HG02943 (cell line): ENCODE data around the gene FHIP1B.

Experiments used
- ATAC-seq: cut with Tn5 transposase; IDR thresholded peaks from one replicate; pipeline ENCODE4 v1.9.1; 2021; ENCODE audit warnings: mild to moderate bottlenecking, low read depth, moderate library complexity; ENCODE audit not compliant: unreplicated experiment

Gene FHIP1B

DNA sequence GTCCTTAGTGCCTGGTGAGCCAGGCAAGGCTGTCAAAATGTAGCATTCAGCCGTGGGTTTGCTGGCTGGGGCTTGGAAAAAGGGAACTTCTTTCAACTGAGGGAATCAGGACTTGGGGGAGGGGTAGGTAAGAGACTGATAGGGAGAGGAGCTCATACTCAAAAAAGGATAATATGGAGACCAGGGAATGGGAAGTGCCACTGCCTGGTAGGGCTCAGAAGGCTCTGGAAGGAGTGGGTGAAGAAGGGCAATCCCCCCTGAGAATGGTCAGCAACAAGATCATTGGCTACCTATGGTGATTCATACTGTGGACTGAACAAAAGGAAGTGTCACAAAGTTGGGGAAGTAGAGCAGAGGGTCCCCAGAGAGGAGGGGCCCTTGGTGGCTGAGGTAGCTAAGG is 6.3 kb upstream of the FHIP1B start:
- ATAC-seq = no peak

DNA sequence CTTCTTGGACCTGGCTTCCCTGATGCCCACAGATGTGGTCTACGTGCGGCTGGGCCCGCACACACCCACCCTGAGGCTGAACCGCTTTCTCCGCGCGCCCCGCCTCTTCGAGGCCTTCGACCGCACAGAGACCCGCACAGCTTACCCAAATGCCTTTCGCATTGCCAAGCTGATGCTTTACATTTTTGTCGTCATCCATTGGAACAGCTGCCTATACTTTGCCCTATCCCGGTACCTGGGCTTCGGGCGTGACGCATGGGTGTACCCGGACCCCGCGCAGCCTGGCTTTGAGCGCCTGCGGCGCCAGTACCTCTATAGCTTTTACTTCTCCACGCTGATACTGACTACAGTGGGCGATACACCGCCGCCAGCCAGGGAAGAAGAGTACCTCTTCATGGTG is 5.7 kb upstream of the FHIP1B start:
- no peak for ATAC-seq

DNA sequence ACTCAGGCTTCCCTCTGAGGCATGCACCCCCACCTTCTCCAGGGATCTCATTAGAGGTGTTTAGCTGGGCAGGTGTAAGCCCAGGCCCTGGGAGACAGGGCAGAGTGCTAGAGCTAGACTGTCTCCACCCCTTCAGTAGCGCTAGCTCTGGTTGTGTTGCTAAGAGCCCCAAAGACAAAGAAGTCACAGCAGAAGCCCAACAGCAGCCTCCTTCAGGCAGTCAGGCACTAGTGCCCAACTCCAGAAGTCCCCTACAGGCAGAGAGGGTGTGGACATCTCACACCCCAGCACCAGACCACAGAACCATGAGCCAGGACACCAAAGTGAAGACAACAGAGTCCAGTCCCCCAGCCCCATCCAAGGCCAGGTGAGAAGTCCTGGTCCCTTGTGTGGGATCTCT is 4.5 kb upstream of the FHIP1B start, which contains the start of gene CNGA4:
CNGA4 (plus strand) TSS at position 188 of the 400 bp plus-strand sequence; CDS start at position 306, 118 bp downstream.
- no peak for ATAC-seq

DNA sequence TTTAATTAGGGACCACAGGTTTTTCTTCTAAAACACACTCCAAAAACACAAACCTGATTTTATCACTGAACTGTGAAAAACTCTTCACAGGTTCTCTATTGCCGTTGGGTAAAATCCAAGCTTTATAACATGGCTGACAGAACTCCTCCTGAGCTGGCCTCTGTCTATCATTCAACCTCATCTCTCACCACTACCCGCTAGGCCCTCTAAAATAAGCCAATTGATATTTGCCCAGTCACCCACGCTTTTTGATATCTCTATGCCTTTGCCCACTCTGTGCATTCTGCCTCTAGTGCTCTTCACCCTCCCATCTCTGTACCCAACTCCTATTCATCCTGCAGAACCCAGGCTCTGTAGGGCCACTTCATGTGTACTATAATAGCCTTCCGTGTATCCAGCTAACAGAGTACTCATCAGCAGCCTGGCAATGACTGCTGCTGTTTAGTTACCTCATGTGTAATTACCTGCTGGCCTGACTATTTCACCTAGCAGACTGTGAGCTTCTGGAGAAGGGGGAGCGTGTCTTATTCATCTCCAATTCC is 3.4 kb upstream of the FHIP1B start:
- no peak for ATAC-seq

DNA sequence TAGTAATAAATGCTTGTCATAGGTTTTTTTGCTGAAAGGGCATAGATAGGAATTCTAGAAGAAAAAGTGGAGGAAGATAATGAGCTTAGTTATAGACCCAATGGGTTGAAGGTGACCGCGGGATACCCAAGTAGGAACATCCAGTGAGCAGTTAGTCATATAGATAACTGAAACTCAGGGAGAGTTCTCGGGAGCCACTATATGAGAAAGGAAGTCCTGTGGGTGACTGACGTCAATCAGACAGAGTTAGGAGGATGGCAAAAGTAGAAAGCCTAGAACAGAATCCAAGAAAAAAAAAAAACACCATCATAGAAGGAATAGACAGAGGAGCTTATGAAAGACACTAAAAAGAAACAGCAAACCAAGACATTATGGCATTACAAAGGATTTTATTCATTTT is 2.8 kb upstream of the FHIP1B start:
- no peak for ATAC-seq

GRCh38 chr11:6233984-6234386 is 451 bp downstream of the FHIP1B start:
- ATAC-seq = no peak

GRCh38 chr11:6232899-6233298 is 1.5 kb downstream of the FHIP1B start:
- no peak for ATAC-seq

- ATAC-seq = no peak
Measured at GRCh38 chr11:6229911-6230310, 4.5 kb downstream of the FHIP1B start.

- no peak for ATAC-seq
Measured at GRCh38 chr11:6228520-6228919, 5.9 kb downstream of the FHIP1B start.

DNA sequence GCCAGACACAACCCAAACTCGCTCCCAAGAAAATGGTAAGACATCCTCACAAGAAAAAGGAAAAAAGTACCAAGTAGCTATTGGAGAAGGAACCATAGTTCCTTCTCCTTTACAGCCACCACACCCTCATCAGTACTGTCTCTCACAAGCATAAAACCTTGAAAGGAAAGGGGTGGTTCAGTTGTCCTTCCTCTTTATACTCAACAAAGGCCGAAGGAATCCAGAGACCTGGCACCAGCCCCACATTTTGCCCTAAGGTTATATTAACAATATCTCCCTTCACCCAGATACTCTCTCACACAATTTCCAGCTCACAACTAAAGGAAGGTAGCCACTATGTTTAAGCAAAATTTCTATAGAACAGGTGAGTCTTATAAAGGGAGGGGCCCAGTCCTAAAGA is 8.5 kb downstream of the FHIP1B start:
- ATAC-seq = no peak

DNA sequence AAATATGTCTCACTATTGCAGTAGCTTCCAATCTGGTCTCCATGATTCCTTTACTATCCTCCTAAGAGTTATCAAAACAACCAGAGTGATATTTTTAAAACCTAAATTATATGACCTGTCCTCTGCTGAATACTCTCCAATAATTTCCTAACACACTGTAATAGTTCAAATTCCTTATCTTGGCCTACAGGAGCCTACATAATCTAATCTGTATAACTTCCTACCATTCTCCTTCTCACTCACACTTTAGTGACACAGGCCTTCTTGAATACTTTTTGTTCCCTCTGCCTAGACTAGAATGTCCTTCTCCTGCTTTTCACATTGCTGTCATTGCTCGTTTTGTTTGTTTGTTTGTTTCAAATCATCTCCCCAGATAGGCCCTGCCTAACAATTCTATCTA is 9.4 kb downstream of the FHIP1B start:
- ATAC-seq = no peak

GRCh38 chr11:6224421-6224820 is 10.0 kb downstream of the FHIP1B start:
- no peak for ATAC-seq

- no peak for ATAC-seq
Measured at GRCh38 chr11:6223854-6224253, 10.6 kb downstream of the FHIP1B start.

GRCh38 chr11:6219359-6219758 is 15.1 kb downstream of the FHIP1B start:
- ATAC-seq = no peak

GRCh38 chr11:6217722-6218121 is 16.7 kb downstream of the FHIP1B start:
- ATAC-seq = no peak

GRCh38 chr11:6216501-6216900 is 17.9 kb downstream of the FHIP1B start:
- no peak for ATAC-seq

DNA sequence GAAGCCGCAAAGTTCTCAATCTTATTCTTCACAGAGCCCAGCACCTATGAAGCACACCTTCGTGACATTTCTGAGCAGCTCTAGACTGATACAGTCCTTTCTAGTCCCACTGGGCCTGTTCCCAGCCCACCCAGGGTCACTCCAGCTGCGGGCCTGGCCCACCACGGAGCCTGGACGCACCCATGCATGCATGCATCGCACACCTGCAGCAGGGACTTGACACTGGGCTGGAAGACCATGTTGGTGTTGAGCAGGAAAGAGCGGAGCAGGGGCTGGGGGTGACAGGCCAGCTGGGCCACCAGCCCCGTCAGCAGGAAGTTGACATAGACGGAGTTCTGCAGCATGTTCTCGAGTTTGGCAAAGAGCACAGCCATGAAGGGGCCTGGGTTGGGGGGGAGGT is 19.9 kb downstream of the FHIP1B start:
- ATAC-seq = no peak

DNA sequence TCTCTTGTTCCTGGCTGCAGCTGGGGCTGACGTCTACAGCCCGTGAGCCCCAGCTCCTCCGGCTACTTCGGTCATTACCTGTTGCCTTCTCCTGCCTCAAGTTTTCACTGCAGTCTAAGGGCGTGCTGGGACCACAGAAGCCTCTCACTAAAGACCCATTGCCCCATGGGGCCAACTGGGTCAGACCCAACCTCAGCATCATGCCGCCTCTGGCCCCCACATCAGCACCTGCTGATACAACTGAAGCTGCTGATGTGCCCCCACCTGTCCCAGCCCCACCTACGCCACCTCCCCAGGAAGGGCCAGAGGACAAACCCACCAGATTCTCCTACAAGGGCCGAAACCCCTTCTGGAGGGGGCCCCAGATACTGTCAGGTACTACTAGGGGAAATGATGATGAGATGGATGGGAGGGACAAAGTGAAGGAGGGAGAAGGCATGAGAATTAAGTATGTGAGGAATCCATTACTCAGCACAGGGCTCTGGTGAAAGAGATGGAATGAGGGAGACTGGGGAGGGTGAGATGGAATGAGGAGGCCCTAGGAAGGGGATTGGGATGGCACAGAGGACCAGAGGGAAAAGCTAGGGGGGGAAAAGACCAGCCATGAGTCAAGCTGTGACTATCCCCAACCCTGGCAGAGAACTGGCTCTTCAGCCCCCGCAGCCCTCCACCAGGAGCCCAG is 24.0 kb downstream of the FHIP1B start:
- ATAC-seq = no peak

- no peak for ATAC-seq
Measured at GRCh38 chr11:6209801-6210200, 24.6 kb downstream of the FHIP1B start.

DNA sequence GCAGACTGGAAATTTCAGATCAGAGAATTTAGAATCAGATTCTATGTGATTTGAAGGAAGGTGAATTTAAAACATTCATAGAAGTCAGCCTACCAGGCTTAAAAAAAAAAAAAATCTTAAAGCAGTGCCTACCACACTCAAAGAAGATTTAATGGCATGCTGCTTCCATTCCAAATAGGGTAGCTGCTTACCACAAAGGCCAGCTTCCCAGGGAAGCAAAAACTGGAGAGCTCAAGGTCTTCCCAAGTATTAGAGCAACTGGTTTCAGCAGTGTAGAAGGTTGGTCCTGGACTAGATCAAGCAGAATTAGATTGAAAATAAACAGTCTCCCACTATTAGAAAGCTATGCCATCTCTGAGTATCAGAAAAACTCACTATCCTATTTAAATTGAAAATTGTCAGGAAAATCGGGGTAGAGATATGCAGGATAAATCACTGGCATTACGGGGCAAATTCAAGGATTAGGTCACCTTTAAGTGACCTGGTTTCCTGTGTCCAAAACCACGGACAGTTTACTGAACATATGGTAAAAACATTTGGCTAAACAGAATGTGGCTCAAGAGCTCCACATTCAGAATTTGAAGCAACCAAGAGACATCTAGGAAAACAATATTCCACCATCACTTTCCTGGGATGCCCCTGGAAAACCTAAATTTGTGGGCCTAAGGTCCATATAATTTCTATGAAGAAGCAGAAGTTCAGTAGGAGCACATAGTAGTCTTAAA is 27.8 kb downstream of the FHIP1B start:
- no peak for ATAC-seq

DNA sequence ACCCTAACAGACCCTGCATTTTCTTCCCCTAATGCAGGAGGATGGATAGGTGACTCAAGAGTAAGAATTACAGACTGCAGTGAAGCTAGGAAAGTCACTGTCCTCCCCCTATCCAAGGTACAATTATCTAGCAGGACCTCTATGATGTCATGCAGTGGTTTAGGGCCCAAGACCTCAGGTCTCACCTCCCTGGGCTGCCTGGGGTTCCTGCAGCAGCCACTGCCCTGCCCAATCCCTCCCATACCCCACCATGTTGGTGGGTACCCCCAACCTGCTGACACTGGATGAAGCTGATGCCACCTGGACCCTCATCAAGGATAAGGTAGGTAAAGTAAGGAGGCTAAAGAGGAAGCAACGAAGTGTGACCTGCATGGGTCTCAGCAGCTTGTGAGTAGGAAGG is 29.1 kb downstream of the FHIP1B start, which contains the start of gene C11orf42:
C11orf42 (plus strand) TSS at position 192 of the 400 bp plus-strand sequence; CDS start at position 251, 59 bp downstream.
- no peak for ATAC-seq

- no peak for ATAC-seq
Measured at GRCh38 chr11:6204706-6205105, 29.7 kb downstream of the FHIP1B start.
